GM21786 (cell line): ENCODE results near the gene STARD7.
"Not testable (repeated sequence)": the region's sequence is repeated elsewhere in the genome, so short reads cannot be mapped to it uniquely, and the experiment has no call there.

Experiments
- ATAC-seq: cut with Tn5 transposase; IDR thresholded peaks from one replicate; pipeline ENCODE4 v1.9.1; 2021; ENCODE audit not compliant: unreplicated experiment

Gene STARD7

GRCh38 chr2:96169868-96170507 lies 38.6 kb downstream of the STARD7 start:
- no peak for ATAC-seq

- no peak for ATAC-seq
Measured at GRCh38 chr2:96167407-96168013, 41.1 kb downstream of the STARD7 start.

- peak; percentile 75 for ATAC-seq
Measured at GRCh38 chr2:96164459-96165184, 44.0 kb downstream of the STARD7 start.

- ATAC-seq: peak; percentile 56
Measured at GRCh38 chr2:96163768-96164429, 44.7 kb downstream of the STARD7 start.

GRCh38 chr2:96163415-96163767 lies 45.2 kb downstream of the STARD7 start:
- ATAC-seq: peak; percentile 9

- no peak for ATAC-seq
Measured at GRCh38 chr2:96161898-96162297, 46.7 kb downstream of the STARD7 start.

- ATAC-seq: not testable (repeated sequence)
Measured at GRCh38 chr2:96160366-96160765, 48.3 kb downstream of the STARD7 start.

GRCh38 chr2:96159084-96159830 lies 49.4 kb downstream of the STARD7 start:
- ATAC-seq: no peak

- ATAC-seq: no peak
Measured at GRCh38 chr2:96158554-96158940, 50.1 kb downstream of the STARD7 start.

- ATAC-seq: peak; percentile 64
Measured at GRCh38 chr2:96157649-96158553, 50.7 kb downstream of the STARD7 start.

GRCh38 chr2:96156926-96157648 lies 51.5 kb downstream of the STARD7 start:
- peak; percentile 41 for ATAC-seq

- ATAC-seq: no peak
Measured at GRCh38 chr2:96156011-96156820, 52.4 kb downstream of the STARD7 start.

- no peak for ATAC-seq
Measured at GRCh38 chr2:96154506-96155380, 53.9 kb downstream of the STARD7 start.

GRCh38 chr2:96153991-96154431 lies 54.6 kb downstream of the STARD7 start:
- no peak for ATAC-seq

GRCh38 chr2:96153291-96153713 lies 55.3 kb downstream of the STARD7 start:
- ATAC-seq: no peak

- no peak for ATAC-seq
Measured at GRCh38 chr2:96152304-96153161, 56.1 kb downstream of the STARD7 start.
